GM23248 (cell line): Measurements from ENCODE around the gene ZNF749.

Experiments used
- EZH2 ChIP-seq: fragments of 200-600 bp; sonication (generic); IDR thresholded peaks from 2 replicates; pipeline ENCODE4 v1.6.1; 2018; ENCODE audit warnings: antibody characterized with exemption, mild to moderate bottlenecking; ENCODE audit not compliant: insufficient read depth, poor library complexity, severe bottlenecking
- EZH2phosphoT487 ChIP-seq: fragments of 200-600 bp; sonication (generic); IDR thresholded peaks from 2 replicates; pipeline ENCODE4 v1.6.1; 2018; ENCODE audit warnings: antibody characterized with exemption, moderate library complexity, mild to moderate bottlenecking, low read depth; ENCODE audit not compliant: insufficient read depth

DNA sequence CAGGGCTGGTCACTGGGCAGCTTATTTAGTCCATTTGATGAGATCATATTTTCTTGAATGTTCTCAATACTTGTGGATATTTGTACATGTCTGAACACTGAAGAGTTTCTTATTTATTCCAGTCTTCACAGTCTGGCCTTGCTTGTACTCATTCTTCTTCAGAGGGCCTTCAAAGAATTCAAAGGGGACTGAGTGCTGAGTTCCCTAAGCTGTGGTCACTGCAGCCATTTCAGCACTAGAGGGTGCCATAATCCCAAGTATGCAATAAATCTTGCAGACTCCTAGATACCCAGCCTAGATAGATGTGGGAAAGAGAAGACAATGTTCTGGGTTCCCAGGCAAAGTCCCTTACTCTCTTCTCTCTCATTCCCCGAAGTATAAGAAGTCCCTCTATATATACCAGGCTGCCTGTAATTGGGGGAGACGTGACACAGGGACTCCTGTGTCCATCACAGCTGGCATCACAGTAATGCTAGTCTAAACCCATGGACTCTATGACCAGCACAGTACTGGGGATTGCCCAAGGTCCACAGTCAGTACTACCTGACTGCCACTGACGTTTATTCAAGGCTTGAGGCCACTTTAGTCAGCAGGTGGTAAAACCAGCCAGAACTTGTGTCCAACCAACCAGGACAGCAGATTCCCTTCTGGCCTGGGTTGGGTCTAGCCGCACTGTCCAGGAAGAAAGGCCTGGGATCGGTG is 30.7 kb downstream of the ZNF749 start:
- TF ChIP-seq EZH2 (no peak), EZH2phosphoT487 (no peak)
